Globus pallidus (tissue), 1 donor: ENCODE data around the gene EPDR1.
A peak's percentile ranks its signal among the peaks of the same experiment; 100 is the strongest.

Source experiments
- DNase-seq: peaks from one replicate; pipeline ENCODE4 v3.0.0-alpha.2; 2015; ENCODE audit warnings: low spot score

EPDR1 gene

DNA sequence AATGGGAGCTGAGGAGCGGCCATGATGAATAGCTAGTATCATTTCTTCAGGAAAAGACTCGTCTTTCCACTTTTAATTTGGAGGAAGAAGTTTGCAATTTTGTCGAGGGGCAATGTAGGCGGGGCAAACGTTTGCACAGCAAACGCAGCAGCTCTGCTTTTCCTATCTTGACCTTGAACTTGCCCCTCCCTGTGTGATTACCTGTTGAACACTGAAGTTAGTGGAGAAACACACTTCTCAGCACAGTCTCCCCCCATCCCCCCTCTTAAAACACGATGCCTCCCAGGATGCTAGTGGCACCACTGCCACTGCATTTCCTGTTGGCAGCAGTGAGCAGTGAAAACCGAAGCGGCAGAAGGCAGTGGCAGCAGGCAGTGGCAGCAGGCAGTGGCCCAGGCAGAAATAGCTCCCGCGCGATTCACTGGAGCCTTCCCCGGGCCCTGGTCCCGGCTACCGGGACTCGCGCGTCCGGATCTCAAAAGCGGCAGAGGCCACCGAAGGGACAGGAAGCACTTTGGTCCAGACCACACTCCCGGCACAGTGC, at the start of gene EPDR1:
Gene EPDR1, plus strand, starts transcription at position 336 of the 544 bp plus-strand sequence. CDS start 300 bp downstream, outside the sequence.
- peak; percentile 49 for DNase-seq

DNA sequence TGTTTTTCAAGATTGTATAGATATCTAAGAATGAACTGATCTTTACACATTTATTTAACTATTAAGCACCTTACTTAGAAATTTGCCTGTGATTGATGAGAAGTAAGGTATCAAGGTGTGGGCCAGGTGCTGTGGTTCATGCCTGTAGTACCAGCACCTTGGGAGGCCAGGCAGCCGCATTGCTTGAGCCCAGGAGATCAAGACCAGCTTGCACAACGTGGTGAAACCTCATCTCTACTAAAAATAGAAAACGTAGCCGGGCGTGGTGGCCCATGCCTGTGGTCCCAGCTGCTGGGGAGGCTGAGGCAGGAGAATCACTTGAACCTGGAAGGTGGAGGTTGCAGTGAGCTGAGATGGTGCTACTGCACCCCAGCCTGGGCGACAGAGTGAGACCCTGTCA, 38.4 kb upstream of the EPDR1 start:
- no peak for DNase-seq

DNA sequence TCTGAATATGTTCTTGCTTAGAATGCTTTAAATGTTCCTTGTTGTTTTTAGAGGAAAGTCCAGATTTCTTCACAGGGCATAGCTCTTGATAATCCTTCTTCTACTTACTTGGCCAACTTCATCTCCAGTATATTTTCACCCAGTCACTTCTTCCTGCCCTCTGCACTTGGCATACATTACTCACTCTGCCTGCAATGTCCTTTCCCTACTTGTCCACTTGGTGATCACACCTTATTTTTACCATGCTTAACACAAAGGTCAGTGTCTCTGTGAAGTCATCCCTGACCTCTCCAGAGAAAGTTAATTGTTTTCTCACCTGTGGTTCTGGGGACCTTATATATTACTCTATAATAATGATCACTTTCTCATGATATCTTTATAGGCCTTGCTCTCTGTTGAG, 27.1 kb upstream of the EPDR1 start:
- DNase-seq = no peak

DNA sequence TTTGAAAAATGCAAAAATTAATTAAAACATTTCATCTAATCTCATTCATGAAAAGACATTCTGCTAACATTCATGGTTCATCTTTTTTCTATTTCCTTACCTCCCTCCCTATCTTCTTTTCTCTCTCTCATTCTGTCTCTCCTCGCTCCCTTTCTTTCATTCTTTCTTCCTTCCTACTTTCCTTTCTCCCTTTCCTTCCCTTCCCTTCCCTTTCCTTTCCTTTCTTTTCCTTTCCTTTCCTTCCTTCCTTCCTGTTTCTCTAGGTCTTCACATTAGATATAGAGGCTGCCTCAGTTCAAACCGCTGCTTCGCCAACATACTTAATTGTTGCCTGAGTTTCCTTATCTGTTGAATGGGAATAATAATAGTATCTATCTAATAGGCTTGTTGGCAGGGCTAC, 25.8 kb upstream of the EPDR1 start:
- DNase-seq = no peak

DNA sequence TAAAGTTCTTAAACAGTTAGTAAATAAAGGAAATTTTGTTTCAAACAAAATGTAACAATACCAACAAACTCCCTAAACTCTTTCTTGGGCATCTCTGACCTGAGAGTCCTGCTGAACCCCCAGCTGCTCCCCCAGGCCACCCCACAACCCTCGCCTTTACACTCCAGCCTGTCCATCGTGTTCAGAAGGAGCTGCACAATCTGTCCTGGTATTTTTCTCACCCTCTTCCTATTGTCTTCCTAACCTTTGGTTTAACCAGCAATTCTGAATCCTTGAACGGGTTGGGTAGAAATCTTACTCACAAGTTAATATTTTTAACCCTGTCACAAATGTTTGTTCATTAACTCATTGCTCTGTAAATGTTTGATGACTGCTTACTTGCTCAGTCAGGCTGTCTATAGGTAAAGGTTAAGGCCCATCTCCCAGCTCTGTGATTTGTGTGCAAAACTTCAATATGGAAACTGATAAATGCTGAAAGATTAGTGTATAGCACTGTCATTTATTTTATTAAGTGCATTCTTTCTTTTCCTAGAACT, 20.7 kb upstream of the EPDR1 start:
- no peak for DNase-seq

DNA sequence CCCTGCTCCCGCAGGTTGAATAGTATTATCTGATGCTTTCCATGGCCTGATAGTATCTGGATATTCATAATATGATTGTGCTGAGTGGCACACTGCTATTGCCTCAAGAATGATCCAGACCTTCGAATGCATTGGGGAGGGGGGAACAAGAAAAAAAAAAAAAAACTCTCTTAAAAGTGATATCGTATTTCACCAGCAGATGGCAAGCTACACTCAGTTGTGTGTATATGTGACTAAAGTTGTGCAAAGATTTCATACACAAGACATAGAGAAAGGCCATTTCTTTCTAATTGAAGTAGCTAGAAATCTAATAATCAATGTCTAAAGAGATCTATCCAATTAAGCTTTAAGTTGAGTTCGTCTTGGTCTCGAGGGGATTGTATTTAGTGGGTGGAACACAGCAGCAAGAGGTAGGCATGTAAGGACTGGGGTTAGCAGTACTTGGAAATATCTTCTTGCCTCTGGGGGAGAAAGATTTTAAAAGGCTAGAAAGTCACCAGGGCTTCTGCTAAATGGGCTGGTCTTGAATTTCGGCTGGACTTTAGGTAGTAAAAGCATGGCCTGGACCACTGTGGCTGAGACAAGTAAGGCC, 19.1 kb upstream of the EPDR1 start:
- DNase-seq = peak; percentile 34

DNA sequence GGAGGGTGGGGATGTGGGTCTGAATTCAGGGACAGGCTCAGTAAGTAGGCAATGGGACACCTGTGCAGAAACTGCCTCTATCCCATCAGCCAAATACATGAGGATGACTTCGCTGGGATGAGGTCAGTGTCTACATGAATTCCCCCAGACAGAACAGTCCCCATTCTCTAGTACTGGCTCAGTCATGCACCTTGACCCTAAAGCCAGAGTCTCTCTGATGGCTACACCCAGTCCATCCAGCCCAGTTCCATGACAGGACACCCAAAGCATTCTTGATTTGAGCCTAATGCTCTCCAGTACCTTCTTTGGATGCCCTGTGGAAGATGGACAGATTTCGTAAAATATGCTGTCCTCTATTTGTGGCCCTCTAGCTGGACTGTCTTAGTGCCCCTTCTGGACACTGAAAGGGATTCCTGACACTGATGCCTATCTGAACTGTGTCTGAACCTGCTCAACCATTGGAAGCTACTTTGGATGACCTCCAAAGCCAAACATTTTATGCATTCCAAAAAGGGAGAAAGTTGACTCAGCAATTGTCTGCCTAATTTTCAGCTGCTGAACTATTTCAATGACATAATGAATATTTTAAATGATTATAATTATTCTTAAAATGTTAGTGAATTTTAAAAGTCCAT, 18.4 kb upstream of the EPDR1 start:
- no peak for DNase-seq

DNA sequence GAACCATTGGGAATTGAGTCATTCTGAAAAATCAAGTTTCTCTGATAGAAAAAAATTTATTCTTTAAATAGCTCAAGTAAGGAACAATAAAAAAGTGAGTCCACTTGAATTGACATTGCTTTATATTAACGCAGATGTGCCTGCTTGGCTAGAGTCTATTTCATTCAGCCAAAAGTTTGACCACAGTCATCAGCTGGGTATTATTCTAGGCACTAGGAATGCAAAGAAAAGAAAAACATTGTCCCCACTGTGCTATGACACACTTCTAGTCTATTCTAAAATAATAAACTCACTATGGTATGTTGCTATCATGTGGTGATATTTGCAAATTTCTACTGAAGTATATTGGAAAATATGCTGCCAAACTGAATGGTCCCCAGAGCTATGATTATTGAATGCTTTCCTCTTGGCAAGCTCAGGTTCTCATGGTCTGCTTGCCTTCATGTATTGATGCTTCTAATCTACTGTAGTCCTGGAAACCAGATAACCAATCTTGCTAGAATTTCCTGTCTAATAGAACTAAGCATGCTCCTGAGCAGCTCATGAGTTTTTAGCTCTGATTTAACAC, 12.1 kb upstream of the EPDR1 start:
- no peak for DNase-seq

DNA sequence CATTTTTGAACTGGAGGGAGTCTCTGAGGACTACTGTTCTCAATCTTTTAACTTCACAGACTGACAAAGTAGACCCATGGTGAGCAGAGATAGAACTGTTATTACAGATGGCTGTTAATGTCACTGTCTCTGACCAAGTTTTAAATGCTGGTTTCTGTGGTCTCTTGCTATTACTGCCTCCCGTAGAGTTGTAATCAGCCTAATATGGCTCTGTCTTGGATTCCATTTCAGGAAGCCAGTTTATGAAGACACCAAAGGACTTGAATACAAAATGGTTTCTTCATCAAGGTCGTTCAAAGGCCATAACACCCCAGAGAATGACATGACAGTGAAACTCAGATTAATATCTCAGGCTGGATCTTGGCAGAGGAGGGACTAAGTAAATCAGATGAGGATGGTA, 7.7 kb upstream of the EPDR1 start:
- DNase-seq = no peak

DNA sequence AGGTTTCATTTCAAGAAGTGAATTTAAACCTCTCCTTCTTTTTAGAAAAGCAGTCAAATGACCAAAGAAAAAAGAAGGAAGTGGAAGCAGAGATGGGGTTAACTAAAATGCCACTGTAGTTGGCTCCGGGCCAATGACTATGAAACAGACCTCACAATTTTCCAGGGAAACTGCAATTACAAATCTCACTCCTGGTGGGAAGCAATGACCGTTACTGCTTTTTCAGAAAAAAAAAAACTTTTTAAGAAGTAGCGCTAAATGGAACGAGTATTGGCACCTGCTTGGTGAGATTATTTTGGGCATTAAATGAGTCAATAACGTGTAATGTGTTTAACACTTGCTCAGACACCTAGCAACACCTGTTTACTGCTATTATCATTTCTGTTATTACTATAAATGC, 5.0 kb upstream of the EPDR1 start:
- no peak for DNase-seq

DNA sequence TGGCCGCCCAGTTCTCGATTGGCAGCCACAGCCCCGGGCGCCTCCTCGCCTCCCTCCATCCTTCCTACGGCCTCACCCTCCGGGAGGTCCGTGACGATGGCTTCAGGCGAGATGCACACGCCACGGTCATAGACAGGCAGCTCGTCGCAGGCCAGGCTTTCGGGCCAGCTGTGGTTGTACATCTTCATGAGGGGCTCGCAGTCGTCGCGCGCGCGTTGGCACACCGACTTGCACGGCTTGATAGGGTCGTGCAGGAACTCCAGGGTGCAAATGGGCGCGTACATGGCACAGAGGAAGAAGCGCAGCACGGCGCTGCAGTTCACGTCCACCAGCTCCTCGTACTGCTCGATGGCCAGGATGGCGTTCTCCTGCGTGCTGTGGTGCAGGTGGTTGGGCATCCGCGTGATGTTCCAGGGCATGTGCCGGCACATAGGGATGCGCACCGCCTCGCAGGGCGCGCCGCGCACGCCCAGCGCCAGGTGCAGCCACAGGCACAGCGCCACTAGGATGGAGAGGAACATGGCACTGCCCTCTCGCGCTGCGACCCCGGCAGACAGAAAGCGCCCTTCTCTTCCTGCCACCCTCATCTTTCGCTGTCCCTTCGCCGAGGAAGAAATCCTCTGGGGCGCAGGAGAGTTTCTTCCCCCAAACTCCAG, 4.3 kb upstream of the EPDR1 start:
- peak; percentile 21 for DNase-seq

DNA sequence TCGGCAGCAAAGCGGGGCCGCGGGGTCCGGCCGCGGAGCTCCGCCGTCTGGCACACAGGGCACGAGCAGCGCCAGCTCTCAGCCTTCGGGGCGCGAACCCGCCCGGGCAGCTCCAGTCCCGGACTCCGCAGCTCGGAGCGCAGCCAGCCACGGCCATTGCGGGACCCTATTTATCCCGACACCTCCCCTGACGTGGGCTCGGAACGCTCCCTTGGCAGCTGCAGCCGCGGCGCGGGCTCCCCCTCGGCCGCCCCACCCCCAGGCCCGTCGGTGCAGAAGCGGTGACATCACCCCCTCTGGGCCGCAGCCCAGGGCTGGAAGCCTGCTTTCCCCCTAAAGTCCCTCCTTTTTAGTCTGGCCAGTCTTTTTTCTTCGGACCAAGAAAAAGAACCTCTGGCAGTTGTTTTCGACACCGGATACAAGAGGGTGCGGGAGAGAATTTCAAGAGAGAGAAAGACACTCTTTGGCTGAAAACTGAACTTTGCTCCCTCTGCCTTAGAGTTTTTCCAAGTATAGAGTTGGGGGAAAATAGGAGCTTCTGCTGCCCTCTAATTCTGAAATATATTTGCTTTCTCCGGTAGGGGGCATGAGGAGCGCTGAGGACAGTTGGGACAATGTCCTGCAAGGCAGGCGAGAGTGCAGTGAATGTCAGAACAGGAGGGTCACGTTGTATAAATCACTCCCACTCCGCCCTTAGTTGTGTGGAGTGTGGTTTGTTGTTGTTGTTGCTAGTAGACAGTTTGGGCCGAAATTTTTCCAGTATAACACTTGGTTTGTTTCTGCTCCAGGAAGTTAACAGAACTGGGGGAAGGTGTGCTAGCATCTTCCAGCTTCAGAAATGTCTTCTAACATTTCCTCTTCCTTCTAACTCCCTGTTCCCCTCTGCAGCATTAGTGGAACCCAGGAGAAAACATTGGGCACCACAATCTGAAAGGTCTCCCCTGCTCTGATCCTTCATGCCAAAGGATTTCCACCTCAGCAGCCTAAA, 3.5 kb upstream of the EPDR1 start, which contains the start of gene SFRP4:
Gene SFRP4, minus strand, starts transcription at position 145 of the 988 bp plus-strand sequence. CDS start 280 bp downstream, outside the sequence.
- peak; percentile 78 for DNase-seq

DNA sequence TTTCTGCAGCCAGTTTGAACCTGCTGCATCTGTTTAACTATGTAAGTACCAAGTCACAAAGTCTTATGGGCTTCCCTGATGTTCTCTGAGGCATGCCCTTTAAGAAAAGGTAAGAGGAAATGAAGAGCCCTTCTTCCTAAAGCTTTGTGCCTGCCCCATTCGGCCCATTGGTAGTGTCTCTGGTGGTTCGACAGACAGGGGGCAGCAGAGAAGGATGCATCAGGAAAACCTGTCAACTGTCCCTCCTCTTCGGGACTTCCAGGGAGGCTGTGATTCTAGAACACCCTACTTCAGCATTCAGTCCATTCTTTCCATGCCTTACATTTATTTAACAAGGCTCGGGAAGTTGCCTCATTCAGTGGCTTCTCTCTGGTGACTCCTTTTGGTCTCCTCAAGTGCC, 1.9 kb upstream of the EPDR1 start:
- DNase-seq = no peak

DNA sequence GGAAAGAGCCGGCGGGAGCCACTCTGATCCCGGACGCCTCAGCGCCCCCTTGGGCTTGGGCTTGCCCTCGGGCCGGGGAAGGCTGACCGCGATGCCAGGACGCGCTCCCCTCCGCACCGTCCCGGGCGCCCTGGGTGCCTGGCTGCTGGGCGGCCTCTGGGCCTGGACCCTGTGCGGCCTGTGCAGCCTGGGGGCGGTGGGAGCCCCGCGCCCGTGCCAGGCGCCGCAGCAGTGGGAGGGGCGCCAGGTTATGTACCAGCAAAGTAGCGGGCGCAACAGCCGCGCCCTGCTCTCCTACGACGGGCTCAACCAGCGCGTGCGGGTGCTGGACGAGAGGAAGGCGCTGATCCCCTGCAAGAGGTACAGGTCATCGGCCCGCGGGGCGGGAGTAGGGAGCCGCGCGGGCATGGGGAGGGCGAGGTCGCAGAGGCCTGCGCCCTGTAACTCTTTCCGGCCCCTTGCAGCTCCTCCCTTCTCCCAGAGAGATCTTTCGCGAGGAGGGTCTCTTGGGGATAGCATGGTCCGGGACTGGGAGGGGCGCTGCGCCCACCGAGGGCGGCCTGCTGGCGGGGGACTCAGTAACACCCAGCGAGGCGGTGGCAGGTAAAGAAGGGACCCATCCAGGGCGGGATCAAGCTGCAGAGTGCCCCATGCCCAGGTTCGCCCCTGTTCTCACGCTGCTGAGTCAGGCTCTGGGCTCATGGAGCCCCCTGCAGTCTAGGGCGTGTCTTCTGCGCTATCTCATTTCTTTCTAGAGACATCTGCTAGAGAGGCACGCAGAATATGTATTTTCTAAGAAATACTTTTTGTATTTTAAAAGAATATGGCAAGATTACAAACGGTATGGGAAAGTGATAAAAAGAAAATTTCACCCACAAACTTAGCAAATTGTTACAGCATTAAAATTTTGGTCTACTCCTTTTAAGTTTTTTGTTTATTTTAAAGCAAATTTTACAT, 687 bp downstream of the EPDR1 start:
- DNase-seq = no peak

DNA sequence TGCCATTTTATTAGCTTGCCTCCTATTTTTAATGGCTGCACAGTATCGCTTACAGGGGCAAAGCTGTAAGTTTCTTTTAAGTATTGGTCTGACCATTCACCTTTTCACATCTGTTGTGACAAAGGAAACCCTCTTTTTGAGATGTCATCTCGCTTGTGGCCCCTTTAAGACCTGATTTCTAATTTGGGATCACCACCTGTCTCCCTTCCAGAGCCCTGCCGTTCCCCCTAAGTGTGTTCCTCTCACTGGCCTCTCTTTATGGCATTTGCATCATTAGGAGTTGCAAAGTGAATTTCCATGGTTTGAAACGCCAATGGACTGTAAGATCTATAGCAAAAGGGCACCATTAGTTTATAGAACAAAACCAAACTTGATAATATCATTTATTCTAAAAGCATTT, 1.4 kb downstream of the EPDR1 start:
- no peak for DNase-seq

DNA sequence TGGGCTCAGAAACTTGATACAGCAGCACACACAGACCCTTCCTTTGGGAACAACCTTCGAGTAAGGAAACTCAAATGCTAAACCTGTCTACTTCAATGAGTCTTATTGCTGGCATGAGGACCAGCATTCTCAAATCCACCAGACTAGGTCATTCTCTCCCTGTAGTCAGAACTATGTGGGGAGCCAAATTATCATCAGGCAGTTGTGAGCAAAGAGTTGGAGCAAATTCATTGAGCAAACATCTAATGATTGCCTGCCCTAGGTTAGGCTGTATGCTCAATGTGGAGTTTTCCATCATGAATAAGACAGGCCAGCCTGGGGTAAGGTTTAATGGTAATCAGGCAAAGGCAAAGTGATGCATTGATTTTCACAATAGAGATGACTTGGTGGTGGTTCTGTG, 3.6 kb downstream of the EPDR1 start:
- no peak for DNase-seq

DNA sequence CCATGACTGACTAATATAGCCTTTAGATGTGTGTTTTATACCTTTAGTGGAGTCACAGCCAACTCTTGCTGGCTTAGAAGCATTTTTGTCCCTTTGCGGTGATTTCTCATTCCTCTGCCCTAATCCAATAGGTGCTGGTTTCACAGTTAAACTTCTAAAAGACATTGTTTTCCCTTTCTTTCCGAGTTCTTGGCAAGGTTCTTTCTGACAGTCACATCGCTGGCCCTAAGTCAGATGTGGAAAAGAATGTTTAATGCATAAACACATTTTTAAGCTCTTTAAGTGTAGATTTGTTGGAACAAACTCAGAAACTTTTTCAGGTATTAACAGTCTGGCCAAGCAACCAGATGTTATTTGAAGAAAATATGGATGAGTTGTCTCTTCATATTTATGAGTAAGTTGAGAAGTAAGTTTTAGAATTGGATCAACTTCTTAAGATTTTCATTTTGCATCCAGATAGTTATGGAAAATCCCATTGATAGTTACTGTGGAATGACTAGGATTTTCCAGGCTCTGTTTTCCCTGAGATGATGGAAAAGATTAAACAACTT, 4.1 kb downstream of the EPDR1 start:
- no peak for DNase-seq

DNA sequence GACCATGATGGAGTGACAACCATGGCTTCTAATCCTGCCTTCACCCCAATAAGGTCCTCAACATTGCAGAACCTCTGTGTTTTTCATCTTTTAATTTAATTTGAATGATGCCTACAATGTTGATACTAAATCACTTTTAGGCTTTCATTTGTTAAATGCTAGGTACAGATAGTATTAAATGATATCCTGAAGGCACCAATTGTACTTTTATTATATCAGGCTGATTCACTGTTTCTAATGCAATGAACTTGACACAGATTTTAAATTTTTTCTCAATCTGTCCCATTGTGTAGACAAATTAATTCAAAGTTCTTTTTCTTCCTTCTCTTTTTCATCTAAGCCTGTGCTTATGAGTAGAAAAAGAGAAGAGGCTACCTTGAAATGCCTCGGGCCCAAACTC, 5.2 kb downstream of the EPDR1 start:
- no peak for DNase-seq

DNA sequence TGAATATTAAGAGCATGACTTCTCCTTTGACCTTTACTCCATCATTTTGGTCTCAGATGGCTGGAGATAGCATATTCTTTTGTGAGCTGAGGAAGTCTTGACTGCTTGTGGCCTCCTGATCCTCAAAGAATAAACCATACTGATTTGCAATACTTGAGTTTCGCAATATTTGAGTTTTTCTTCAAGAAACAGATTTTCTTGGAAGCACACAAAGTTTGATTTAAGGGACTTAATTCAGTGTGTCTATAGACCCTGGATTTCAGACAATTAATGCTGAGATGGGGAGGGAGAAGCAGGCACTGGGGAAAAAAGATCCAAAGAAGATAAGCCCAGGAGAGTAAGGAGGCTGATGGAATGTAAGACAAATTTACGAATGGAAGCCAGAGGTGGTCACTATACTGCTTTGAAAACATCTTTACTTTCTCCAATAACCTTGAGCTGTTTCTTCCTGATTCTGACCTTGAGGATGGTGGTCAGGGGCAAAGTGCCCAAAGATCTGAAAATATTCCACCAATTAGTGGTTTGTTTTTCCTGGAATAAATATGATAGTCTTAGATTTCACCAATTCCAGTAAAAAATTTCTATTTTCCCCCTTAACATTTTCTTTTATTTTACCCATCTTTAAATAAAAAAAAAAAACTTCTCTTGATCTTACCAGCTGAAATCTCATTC, 7.5 kb downstream of the EPDR1 start:
- DNase-seq = no peak
